ENCODE results near the gene RIN1. TPM values are rescaled to one million over a fixed set of nuclear protein-coding genes. Genes with fewer than 3 reads are reported as not detected.
"Not testable (repeated sequence)": the region's sequence is repeated elsewhere in the genome, so short reads cannot be mapped to it uniquely, and the experiment has no call there.

The RIN1 gene
- total RNA-seq, 1 donor from 2014 or later = 7.1 TPM

DNA sequence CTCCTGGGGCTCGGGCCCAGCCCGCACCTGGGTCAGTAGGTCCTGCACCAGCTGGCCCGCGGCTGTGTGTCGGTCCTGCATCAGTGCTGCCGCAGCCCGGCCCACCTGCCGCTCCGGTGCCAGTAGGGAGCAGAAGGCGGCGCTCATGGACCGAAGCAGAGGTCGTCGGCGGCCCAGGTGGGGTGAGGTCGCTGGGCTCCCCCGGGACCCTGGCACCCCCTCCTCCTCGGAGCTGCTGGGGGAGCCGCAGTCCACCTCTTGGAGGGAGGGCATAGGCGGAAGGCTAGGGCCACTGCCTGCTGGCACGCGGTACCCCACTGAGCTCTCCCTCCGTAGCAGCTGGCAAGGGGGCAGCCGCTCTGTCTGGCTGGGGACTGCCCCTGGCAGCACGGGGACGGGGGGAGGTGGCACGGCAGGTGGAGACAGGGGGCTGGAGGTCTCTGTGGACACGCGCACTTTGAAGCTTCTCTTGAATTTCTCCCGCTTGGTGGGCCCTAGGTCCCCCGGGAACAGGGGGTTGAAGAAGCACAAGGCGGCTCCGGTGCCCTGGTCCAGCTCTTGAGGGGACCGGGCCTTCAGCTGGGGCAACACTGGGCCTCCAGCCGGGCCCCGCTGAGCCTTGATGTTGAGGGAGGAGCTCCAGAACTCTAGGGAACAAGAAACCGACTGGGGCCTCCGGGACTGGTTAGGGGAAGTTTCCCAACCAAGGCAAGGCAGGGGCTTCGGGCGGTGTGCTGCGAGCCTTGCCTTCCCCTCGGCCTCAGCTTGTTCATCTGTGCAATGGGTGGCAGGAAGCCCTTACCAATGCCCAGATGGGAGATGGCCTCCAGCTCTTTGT is 1.4 kb downstream of the RIN1 start:
- no peak for DNase-seq

GRCh38 chr11:66333896-66334604 is 2.2 kb downstream of the RIN1 start:
- DNase-seq = no peak

DNA sequence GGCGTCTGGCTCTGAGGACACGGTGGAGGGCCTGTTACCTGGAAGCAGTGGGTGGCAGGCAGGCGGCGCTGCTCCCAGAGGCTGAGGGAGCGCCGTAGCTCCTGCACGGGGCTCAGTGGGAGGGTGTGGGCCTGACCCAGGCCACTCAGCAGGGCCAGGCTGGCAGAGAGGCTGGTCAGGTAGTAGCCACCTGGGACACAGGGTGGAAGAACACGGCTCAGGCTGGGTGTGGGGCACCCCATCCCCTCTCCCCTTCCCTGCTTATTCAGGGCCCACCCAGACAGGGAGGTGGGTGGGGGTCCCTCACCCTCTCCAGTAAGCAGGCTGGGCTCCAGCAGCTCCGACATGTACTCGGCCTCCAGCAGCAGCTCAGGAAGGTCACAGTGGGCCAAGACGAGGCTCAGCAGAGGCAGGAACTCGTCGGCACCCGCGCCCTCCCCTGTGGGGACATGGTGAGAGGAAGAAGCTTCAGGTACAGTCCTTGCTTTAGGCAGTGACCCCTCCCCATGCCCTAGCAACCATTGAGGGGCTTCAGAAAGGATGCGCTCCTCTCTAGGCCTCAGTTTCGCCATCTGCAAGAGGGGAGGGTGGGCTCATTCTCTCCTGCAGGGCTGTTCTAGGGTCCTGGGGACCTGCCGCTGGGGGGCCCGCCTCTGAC is 2.9 kb downstream of the RIN1 start:
- no peak for DNase-seq

DNA sequence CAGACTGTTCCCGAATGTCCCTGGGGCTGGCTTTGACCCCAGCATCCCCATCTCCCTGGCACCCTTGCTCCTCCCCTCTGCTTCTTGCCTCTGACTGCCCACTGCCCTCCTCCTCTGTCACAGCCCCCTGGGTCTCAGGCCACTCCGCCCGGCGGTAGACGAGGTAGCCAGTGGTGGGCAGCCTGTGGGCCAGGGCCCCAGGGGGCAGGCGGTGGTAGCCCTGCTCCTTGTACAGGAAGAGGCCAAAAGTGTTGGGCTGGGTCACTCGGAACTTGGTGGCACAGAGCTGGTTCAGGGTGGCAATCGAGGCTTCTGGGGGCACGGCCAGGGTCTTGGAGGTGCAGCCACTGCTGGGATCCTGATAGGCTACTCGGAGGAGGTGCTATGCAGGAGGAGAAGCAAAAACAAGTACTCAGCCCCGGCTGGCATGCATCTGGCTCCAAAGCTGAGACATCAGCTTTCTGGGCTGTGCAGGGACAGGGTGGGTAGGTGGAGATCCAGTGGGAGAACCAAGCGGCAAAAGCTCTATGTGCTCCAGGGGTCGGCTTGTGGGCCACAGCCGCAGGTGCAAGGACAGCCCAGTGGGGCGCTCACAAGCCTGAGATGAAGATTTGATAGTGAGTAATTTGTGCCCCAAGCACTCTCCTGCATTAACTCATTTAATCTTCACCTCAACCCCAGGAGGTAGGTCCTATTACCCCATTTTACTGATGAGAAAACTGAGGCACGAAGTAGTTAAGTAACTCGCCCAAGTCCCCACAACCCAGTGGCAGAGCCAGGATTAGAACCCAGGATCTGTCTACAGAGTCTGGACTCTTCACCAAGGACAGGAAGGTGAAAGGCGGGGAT is 3.6 kb downstream of the RIN1 start:
- no peak for DNase-seq

GRCh38 chr11:66331542-66332370 is 4.5 kb downstream of the RIN1 start:
- DNase-seq = no peak

DNA sequence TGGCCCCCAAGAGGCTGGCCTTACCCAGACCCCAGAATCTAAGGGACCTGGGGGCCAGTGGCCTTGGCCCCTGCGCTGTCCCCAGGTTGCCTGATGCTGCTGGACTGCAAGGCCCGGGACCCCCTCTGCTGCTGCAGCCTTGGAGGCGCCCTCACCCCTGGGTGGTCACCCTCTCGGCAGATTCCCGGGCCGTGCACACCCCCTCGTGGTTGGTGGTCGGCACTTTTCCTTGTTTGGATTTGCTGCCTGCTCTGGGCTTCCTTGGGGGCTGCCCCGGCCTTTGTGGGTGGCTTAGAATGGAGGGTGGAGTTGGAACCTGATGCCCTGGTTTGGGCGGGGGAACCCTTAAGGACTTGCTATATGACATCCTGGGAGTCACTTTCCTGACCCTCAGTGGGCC is 5.3 kb downstream of the RIN1 start:
- DNase-seq = no peak

GRCh38 chr11:66329165-66329673 is 7.0 kb downstream of the RIN1 start:
- no peak for DNase-seq

- peak; percentile 84 for DNase-seq
Measured at GRCh38 chr11:66328302-66329144, 7.7 kb downstream of the RIN1 start.

DNA sequence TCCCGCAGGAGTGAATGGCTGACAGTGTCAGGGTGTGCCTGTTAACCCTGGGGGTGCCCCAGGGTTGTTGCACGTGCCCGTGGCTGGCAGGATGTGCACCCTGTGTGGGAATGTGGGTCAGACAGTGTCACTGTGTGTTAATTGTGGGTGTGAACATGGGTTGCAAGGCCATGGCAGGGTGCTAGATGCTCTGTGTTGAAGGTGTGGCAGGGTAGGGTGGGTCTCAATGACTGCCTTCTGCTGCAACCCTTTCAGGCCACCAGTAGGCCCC is 8.3 kb downstream of the RIN1 start:
- DNase-seq = no peak

DNA sequence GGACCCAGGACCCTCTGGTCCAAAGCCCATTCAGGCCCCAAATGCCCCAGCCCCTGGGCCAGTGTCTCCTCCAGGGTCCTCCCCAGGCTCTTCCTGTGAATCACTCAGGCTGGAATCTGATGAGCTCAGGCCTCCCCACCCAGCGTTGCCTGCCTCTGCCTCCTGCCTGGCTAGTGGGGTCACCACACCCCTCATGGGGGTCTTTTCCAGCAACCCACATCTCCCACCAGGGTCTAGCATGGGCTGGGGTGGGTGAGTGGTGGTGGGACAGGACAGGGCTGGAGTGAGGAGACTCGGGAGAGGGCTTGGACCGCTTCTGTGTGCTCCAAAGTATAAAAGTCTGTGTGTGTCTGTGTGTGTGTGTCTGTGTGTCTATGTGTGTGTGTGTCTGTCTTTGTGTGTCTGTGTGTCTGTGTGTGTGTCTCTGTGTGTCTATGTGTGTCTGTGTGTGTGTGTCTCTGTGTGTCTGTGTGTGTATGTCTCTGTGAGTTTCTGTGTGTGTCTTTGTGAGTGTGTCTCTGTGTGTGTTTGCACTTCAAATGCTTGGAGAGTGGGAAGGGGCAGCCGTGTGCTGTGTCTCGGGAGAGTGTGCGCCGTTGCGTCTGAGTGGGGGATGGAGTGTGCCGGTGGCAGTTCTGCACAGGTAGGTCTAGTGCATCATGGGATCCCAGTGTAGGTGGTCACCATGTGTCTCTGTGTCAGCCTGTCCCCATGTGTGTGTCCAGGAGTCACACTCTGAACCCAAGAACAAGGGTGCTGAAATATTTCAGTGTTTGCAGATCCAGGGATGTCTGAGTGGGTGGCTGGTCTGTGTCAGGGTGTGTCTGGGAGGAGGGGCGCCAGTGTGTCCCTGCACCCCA is 8.8 kb downstream of the RIN1 start:
- no peak for DNase-seq

- peak; percentile 33 for DNase-seq
Measured at GRCh38 chr11:66326261-66327111, 9.7 kb downstream of the RIN1 start.

- DNase-seq = no peak
Measured at GRCh38 chr11:66325263-66325671, 11.0 kb downstream of the RIN1 start.

GRCh38 chr11:66324664-66325063 is 11.6 kb downstream of the RIN1 start:
- no peak for DNase-seq

- no peak for DNase-seq
Measured at GRCh38 chr11:66323684-66324083, 12.6 kb downstream of the RIN1 start.

- no peak for DNase-seq
Measured at GRCh38 chr11:66322732-66323427, 13.4 kb downstream of the RIN1 start.

DNA sequence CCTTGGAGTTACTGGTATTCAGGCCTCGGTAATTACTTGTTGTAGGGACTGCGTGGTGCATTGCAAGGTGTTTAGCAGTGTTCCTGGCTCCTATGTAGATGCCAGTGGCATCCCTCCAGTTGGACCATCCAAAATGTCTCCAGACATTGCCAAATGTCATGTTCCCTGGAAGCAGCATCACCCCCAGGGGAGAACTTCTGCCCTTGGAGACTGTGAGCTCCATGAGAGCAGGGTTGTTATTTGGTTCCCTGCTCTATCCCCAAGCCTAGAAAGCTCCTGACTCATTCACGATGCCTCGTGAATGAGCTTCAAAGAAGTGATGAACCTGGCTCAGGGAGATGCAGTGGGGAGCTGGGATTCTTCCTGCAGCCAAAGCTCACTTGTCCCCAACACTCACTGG is 14.6 kb downstream of the RIN1 start:
- DNase-seq = no peak

DNA sequence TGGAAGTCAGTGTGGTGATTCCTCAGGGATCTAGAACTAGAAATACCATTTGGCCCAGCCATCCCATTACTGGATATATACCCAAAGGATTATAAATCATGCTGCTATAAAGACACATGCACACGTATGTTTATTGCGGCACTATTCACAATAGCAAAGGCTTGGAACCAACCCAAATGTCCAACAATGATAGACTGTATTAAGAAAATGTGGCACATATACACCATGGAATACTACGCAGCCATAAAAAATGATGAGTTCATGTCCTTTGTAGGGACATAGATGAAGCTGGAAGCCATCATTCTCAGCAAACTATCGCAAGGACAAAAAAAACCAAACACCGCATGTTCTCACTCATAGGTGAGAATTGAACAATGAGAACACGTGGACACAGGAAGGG is 15.5 kb downstream of the RIN1 start:
- not testable (repeated sequence) for DNase-seq

- not testable (repeated sequence) for DNase-seq
Measured at GRCh38 chr11:66320289-66320688, 15.9 kb downstream of the RIN1 start.
